GM12872 (cell line): ENCODE measurements around the gene ZNF473.

Source experiments
- CTCF ChIP-seq: IDR thresholded peaks from 3 replicates; pipeline ENCODE4 v1.5.1; 2011; ENCODE audit warnings: low read depth, mild to moderate bottlenecking, low read length, moderate library complexity; ENCODE audit not compliant: insufficient read depth

ZNF473 gene

GRCh38 chr19:50025794-50026549 lies at the start of gene ZNF473:
TSS of gene ZNF473 (plus strand) at chr19:50026005. CDS start at chr19:50031083, 5,078 bp downstream.
- no peak for TF ChIP-seq CTCF

GRCh38 chr19:49976496-49976895 lies 49.3 kb upstream of the ZNF473 start:
- no peak for TF ChIP-seq CTCF

- no peak for TF ChIP-seq CTCF
These were observed 48.7 kb upstream of the ZNF473 start for GRCh38 chr19:49977076-49977475.

DNA sequence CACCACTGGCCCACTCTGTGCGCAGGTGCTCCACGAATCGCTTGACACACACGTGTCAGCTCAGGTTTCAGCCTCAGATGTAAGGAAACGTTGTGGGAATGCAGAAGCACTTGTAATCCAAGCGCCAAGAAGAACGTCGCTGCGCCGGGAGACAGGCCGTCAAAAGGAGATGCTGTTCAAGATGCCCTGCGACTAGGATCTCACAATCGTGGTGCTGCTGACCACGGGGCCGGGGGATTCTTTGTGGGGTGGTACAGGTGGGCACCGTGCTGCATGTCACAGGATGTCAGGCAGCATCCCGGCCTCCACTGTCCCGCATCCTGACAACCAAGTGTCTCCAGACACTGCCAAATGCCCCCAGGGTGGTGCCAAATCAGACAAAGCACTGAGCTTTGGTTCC lies 47.9 kb upstream of the ZNF473 start:
- TF ChIP-seq CTCF = no peak

DNA sequence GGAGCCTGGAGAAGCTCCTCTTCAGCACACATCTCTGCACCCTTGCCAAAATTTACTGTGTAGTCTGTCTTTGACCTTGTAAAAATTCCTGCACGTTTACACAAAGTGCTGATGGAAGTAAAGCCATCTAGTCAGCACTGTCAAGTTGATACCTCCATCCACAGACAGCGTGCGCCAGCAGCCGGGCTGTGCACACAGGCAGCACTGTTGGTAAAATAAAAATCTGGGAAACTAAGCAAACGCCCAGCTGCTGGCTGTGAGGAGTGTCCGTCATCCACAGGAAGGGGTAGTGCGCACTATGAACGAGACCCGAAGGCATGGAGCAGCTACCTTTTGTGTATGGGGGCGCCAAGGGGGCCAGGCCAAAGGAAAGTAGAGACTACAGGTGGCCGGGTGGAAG lies 47.5 kb upstream of the ZNF473 start:
- no peak for TF ChIP-seq CTCF

GRCh38 chr19:49981603-49982593 lies 43.9 kb upstream of the ZNF473 start:
- no peak for TF ChIP-seq CTCF

DNA sequence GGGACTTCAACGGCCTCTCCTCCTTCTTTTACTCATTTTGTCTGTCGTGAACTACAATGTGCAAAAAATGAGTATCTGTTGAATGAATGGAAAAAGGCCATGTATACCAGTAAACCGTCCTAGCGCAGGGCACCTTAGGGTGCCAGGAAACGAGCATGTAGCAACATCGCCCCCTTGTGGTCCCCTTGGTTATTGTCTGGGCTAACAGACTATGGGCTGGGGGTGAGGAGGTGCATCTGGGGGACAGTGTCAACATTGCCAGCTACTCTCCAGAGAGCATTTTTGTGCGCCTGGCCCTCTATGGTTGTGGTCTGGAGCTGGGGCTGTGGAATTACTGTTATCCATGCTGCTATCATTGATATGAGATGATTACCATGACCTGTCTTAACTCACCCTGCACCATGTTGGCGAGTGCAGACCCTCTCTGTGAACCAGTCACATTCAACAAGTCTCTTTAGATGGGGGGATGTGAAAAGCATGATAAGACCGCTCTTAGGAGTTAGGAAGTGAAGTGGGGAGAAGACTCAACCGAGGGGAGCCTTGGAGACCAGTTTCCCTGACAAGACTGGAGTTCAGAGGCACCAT lies 42.1 kb upstream of the ZNF473 start:
- TF ChIP-seq CTCF = peak; percentile 93
